GM23338 (cell line): ENCODE data around the gene TEX36. TPM values are rescaled to one million over a fixed set of nuclear protein-coding genes. Genes with fewer than 3 reads are reported as not detected.

ENCODE experiments used
- ATAC-seq: fragments of 200-7000 bp; cut with Tn5 transposase; 3 replicates; pipeline ENCODE4 v1.9.1; 2020
- DNase-seq: peaks from one replicate; pipeline ENCODE4 v3.0.0-alpha.2; 2015; ENCODE audit warnings: low spot score
- H2AFZ ChIP-seq: fragments of 200-600 bp; sonication (generic); 2 replicates; pipeline ENCODE4 v1.8.0; 2016; ENCODE audit warnings: antibody characterized with exemption, mild to moderate bottlenecking, moderate library complexity
- H3F3A ChIP-seq: fragments of 200-600 bp; sonication (generic); replicated peaks from 2 replicates; pipeline ENCODE4 v1.8.0; 2017; ENCODE audit warnings: antibody characterized with exemption, mixed run types, low read depth
- H3K27ac ChIP-seq: fragments of 200-600 bp; sonication (generic); 2 replicates; pipeline ENCODE4 v1.6.1; 2016; ENCODE audit warnings: low read depth
- H3K27me3 ChIP-seq: fragments of 200-600 bp; sonication (generic); 2 replicates; pipeline ENCODE4 v1.8.0; 2016; ENCODE audit warnings: mild to moderate bottlenecking, mixed run types, moderate library complexity; ENCODE audit not compliant: insufficient read depth
- H3K36me3 ChIP-seq: fragments of 200-600 bp; sonication (generic); 2 replicates; pipeline ENCODE4 v1.8.0; 2016; ENCODE audit warnings: mild to moderate bottlenecking; ENCODE audit not compliant: insufficient read depth
- H3K4me1 ChIP-seq: fragments of 200-600 bp; sonication (generic); 2 replicates; pipeline ENCODE4 v1.8.0; 2016; ENCODE audit warnings: mild to moderate bottlenecking, moderate library complexity; ENCODE audit not compliant: insufficient read depth
- H3K4me2 ChIP-seq: fragments of 200-600 bp; sonication (generic); 2 replicates; pipeline ENCODE4 v1.7.1; 2017; ENCODE audit warnings: mixed run types
- H3K4me3 ChIP-seq: fragments of 200-600 bp; sonication (generic); 2 replicates; pipeline ENCODE4 v1.6.1; 2016; ENCODE audit warnings: mixed run types
- H3K79me2 ChIP-seq: fragments of 200-600 bp; sonication (generic); replicated peaks from 2 replicates; pipeline ENCODE4 v1.8.0; 2017; ENCODE audit warnings: mild to moderate bottlenecking; ENCODE audit not compliant: insufficient read depth
- H3K9me2 ChIP-seq: fragments of 200-600 bp; sonication (generic); 2 replicates; pipeline ENCODE4 v1.8.0; 2017; ENCODE audit not compliant: insufficient read depth
- H4K20me1 ChIP-seq: fragments of 200-600 bp; sonication (generic); replicated peaks from 2 replicates; pipeline ENCODE4 v1.8.0; 2017; ENCODE audit warnings: mild to moderate bottlenecking; ENCODE audit not compliant: insufficient read depth
- H3K27ac Mint-ChIP-seq: 2 replicates; pipeline ENCODE4 v1.8.0; 2020; ENCODE audit warnings: inconsistent platforms, mild to moderate bottlenecking, moderate library complexity, mixed read lengths
- H3K27me3 Mint-ChIP-seq: 3 replicates; pipeline ENCODE4 v1.8.0; 2022; ENCODE audit warnings: low read depth, mild to moderate bottlenecking, moderate library complexity, mixed read lengths, inconsistent platforms; ENCODE audit not compliant: insufficient read depth, poor library complexity
- H3K36me3 Mint-ChIP-seq: 3 replicates; pipeline ENCODE4 v1.8.0; 2021; ENCODE audit warnings: low read depth, mild to moderate bottlenecking, inconsistent platforms, moderate library complexity, mixed read lengths
- H3K4me1 Mint-ChIP-seq: 3 replicates; pipeline ENCODE4 v1.8.0; 2020; ENCODE audit warnings: mild to moderate bottlenecking, inconsistent platforms, mixed read lengths
- H3K4me3 Mint-ChIP-seq: 3 replicates; pipeline ENCODE4 v1.8.0; 2021; ENCODE audit warnings: moderate library complexity, mild to moderate bottlenecking, inconsistent platforms, mixed read lengths
- H3K9me3 Mint-ChIP-seq: 3 replicates; pipeline ENCODE4 v1.8.0; 2020; ENCODE audit warnings: moderate library complexity, mild to moderate bottlenecking, inconsistent platforms, mixed read lengths
- CREB1 ChIP-seq: fragments of 250-450 bp; sonication (Bioruptor Pico); IDR thresholded peaks from 2 replicates; pipeline ENCODE4 v1.5.0; 2020; ENCODE audit warnings: low read depth, mild to moderate bottlenecking, moderate library complexity
- EZH2 ChIP-seq: fragments of 200-600 bp; sonication (generic); IDR thresholded peaks from one replicate; pipeline ENCODE4 v1.8.0; 2017; ENCODE audit warnings: antibody characterized with exemption, mild to moderate bottlenecking, low read depth; ENCODE audit not compliant: unreplicated experiment
- EZH2phosphoT487 ChIP-seq: fragments of 200-600 bp; sonication (generic); IDR thresholded peaks from one replicate; pipeline ENCODE4 v1.8.1; 2018; ENCODE audit warnings: antibody characterized with exemption; ENCODE audit not compliant: unreplicated experiment
- JUNB ChIP-seq: IDR thresholded peaks from one replicate; pipeline ENCODE4 v1.6.1; 2016; ENCODE audit warnings: antibody characterized with exemption; ENCODE audit not compliant: unreplicated experiment
- NANOG ChIP-seq: IDR thresholded peaks from 2 replicates; pipeline ENCODE4 v1.6.1; 2016; ENCODE audit warnings: antibody characterized with exemption, borderline replicate concordance
- POLR2AphosphoS5 ChIP-seq: IDR thresholded peaks from 2 replicates; pipeline ENCODE4 v1.6.1; 2016; ENCODE audit warnings: antibody characterized with exemption, low read depth
- STAT1 ChIP-seq: IDR thresholded peaks from one replicate; pipeline ENCODE4 v1.6.1; 2016; ENCODE audit warnings: antibody characterized with exemption; ENCODE audit not compliant: unreplicated experiment
- ZNF114 ChIP-seq: fragments of 250-450 bp; sonication (Bioruptor Pico); IDR thresholded peaks from 2 replicates; pipeline ENCODE4 v1.5.0; 2020; ENCODE audit warnings: mild to moderate bottlenecking, moderate library complexity
- ZNF331 ChIP-seq: fragments of 250-450 bp; sonication (Bioruptor Pico); IDR thresholded peaks from 2 replicates; pipeline ENCODE4 v1.5.0; 2020; ENCODE audit warnings: low read depth, mild to moderate bottlenecking, moderate library complexity
- polyA plus RNA-seq: library from polyadenylated mRNA; unstranded; fragments of >200 nt; fragmentation: Nextera tagmentation; extraction: Ambion mirVana; gene quantifications from 2 replicates; pipeline ENCODE4 v1.2.1, GENCODE V29; 2016
- total RNA-seq: library from RNA; depleted of rRNA; stranded (reverse); fragments of >200 nt; shearing (Covaris generic); gene quantifications from 2 replicates; pipeline ENCODE4 v1.2.3, GENCODE V29; 2014
- TF ChIP-seq, protein P1 (sequence below): fragments of 250-450 bp; sonication (Bioruptor Pico); IDR thresholded peaks from 2 replicates; pipeline ENCODE4 v1.5.0; 2020; ENCODE audit warnings: mild to moderate bottlenecking, moderate library complexity
- TF ChIP-seq, protein P2 (sequence below): IDR thresholded peaks from 2 replicates; pipeline ENCODE4 v1.6.1; 2016; ENCODE audit warnings: antibody characterized with exemption
- TF ChIP-seq, protein P3 (sequence below), 2 experiments: fragments of 200-600 bp in 1 of 2; sonication (generic) in 1 of 2; conservative IDR thresholded peaks; 2 replicates each; pipeline versions ENCODE4 v1.5.1 to v1.6.1; 2016 to 2017; ENCODE audit warnings: antibody characterized with exemption in 2 of 2, low read depth in 2 of 2, mild to moderate bottlenecking in 2 of 2, moderate library complexity in 1 of 2
- TF ChIP-seq, protein P4 (sequence below): IDR thresholded peaks from one replicate; pipeline ENCODE4 v1.6.1; 2018; ENCODE audit warnings: antibody characterized with exemption; ENCODE audit not compliant: unreplicated experiment

TEX36 gene
- total and polyA plus RNA-seq, 2 experiments from 2014 or later = not detected

DNA sequence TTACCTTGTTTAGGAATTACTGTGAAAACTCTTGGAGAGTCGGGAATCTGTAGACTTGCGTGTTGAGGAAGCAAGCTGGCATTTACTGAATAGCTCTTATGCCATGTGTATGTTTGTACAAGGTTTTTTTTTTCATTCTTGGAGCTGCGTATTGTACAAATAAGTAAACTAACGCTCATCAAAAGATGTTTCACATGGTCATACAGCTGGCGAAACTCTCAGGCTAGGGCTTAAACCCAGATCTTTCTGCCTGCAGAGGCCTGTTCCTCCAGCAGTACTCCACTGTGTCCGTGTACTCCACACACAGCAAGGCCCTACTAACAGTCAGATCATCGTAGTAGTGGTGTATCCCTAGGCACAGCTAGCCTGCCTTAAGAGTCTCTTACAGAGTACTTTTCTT lies 44.0 kb upstream of the TEX36 start:
- no peaks in the 10 kb centered on the region for H3K9me3 Mint-ChIP-seq

More for the DNA sequence above, 44.0 kb upstream of the TEX36 start:
- H3K9me2 ChIP-seq = no peaks in the 10 kb centered on the region
- no peaks in the 10 kb centered on the region for H3K27me3 ChIP-seq
- H3K36me3 ChIP-seq = peaks cover 86% of the 10 kb centered on the region
- Mint-ChIP-seq H3K4me3 (no peak overlapping the region), H3K27ac (no peak overlapping the region), H3K4me1 (no peaks in the 10 kb centered on the region), H3K36me3 (peaks cover 84% of the 10 kb centered on the region), H3K27me3 (no peaks in the 10 kb centered on the region)
- DNase-seq (no peak), ATAC-seq (no peak)
- H3K4me3 ChIP-seq = no peak overlapping the region
- H3K79me2 ChIP-seq = peaks cover 9% of the 10 kb centered on the region; the same call in 1 of the 2 replicates
- no peak overlapping the region for H2AFZ ChIP-seq
- H3K4me2 ChIP-seq = no peak overlapping the region
- H4K20me1 ChIP-seq = 0 out of 2 replicates have a peak, but pooled peaks cover 4% of the 10 kb centered on the region
- H3F3A ChIP-seq = no peaks in the 10 kb centered on the region
- TF ChIP-seq EZH2phosphoT487 = no peak
- TF ChIP-seq JUNB = no peak
- TF ChIP-seq NANOG = no peak
- TF ChIP-seq, protein P1, sequence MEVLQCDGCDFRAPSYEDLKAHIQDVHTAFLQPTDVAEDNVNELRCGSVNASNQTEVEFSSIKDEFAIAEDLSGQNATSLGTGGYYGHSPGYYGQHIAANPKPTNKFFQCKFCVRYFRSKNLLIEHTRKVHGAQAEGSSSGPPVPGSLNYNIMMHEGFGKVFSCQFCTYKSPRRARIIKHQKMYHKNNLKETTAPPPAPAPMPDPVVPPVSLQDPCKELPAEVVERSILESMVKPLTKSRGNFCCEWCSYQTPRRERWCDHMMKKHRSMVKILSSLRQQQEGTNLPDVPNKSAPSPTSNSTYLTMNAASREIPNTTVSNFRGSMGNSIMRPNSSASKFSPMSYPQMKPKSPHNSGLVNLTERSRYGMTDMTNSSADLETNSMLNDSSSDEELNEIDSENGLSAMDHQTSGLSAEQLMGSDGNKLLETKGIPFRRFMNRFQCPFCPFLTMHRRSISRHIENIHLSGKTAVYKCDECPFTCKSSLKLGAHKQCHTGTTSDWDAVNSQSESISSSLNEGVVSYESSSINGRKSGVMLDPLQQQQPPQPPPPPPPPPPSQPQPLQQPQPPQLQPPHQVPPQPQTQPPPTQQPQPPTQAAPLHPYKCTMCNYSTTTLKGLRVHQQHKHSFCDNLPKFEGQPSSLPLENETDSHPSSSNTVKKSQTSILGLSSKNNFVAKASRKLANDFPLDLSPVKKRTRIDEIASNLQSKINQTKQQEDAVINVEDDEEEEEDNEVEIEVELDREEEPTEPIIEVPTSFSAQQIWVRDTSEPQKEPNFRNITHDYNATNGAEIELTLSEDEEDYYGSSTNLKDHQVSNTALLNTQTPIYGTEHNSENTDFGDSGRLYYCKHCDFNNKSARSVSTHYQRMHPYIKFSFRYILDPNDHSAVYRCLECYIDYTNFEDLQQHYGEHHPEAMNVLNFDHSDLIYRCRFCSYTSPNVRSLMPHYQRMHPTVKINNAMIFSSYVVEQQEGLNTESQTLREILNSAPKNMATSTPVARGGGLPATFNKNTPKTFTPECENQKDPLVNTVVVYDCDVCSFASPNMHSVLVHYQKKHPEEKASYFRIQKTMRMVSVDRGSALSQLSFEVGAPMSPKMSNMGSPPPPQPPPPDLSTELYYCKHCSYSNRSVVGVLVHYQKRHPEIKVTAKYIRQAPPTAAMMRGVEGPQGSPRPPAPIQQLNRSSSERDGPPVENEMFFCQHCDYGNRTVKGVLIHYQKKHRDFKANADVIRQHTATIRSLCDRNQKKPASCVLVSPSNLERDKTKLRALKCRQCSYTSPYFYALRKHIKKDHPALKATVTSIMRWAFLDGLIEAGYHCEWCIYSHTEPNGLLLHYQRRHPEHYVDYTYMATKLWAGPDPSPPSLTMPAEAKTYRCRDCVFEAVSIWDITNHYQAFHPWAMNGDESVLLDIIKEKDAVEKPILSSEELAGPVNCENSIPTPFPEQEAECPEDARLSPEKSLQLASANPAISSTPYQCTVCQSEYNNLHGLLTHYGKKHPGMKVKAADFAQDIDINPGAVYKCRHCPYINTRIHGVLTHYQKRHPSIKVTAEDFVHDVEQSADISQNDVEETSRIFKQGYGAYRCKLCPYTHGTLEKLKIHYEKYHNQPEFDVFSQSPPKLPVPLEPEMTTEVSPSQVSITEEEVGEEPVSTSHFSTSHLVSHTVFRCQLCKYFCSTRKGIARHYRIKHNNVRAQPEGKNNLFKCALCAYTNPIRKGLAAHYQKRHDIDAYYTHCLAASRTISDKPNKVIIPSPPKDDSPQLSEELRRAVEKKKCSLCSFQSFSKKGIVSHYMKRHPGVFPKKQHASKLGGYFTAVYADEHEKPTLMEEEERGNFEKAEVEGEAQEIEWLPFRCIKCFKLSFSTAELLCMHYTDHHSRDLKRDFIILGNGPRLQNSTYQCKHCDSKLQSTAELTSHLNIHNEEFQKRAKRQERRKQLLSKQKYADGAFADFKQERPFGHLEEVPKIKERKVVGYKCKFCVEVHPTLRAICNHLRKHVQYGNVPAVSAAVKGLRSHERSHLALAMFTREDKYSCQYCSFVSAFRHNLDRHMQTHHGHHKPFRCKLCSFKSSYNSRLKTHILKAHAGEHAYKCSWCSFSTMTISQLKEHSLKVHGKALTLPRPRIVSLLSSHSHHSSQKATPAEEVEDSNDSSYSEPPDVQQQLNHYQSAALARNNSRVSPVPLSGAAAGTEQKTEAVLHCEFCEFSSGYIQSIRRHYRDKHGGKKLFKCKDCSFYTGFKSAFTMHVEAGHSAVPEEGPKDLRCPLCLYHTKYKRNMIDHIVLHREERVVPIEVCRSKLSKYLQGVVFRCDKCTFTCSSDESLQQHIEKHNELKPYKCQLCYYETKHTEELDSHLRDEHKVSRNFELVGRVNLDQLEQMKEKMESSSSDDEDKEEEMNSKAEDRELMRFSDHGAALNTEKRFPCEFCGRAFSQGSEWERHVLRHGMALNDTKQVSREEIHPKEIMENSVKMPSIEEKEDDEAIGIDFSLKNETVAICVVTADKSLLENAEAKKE (CRISPR knock-in tag) = no peak
- no peak for TF ChIP-seq ZNF331 (CRISPR knock-in tag)
- TF ChIP-seq STAT1 = no peak
- TF ChIP-seq, protein P2, sequence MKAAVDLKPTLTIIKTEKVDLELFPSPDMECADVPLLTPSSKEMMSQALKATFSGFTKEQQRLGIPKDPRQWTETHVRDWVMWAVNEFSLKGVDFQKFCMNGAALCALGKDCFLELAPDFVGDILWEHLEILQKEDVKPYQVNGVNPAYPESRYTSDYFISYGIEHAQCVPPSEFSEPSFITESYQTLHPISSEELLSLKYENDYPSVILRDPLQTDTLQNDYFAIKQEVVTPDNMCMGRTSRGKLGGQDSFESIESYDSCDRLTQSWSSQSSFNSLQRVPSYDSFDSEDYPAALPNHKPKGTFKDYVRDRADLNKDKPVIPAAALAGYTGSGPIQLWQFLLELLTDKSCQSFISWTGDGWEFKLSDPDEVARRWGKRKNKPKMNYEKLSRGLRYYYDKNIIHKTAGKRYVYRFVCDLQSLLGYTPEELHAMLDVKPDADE = no peak
- TF ChIP-seq, protein P3, sequence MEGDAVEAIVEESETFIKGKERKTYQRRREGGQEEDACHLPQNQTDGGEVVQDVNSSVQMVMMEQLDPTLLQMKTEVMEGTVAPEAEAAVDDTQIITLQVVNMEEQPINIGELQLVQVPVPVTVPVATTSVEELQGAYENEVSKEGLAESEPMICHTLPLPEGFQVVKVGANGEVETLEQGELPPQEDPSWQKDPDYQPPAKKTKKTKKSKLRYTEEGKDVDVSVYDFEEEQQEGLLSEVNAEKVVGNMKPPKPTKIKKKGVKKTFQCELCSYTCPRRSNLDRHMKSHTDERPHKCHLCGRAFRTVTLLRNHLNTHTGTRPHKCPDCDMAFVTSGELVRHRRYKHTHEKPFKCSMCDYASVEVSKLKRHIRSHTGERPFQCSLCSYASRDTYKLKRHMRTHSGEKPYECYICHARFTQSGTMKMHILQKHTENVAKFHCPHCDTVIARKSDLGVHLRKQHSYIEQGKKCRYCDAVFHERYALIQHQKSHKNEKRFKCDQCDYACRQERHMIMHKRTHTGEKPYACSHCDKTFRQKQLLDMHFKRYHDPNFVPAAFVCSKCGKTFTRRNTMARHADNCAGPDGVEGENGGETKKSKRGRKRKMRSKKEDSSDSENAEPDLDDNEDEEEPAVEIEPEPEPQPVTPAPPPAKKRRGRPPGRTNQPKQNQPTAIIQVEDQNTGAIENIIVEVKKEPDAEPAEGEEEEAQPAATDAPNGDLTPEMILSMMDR (conservative IDR thresholded peaks at IDR 0.05; ENCODE audit: low read depth in 2 of 2) = no peak
- TF ChIP-seq POLR2AphosphoS5 = no peak
- TF ChIP-seq EZH2 = no peak
- TF ChIP-seq, protein P4, sequence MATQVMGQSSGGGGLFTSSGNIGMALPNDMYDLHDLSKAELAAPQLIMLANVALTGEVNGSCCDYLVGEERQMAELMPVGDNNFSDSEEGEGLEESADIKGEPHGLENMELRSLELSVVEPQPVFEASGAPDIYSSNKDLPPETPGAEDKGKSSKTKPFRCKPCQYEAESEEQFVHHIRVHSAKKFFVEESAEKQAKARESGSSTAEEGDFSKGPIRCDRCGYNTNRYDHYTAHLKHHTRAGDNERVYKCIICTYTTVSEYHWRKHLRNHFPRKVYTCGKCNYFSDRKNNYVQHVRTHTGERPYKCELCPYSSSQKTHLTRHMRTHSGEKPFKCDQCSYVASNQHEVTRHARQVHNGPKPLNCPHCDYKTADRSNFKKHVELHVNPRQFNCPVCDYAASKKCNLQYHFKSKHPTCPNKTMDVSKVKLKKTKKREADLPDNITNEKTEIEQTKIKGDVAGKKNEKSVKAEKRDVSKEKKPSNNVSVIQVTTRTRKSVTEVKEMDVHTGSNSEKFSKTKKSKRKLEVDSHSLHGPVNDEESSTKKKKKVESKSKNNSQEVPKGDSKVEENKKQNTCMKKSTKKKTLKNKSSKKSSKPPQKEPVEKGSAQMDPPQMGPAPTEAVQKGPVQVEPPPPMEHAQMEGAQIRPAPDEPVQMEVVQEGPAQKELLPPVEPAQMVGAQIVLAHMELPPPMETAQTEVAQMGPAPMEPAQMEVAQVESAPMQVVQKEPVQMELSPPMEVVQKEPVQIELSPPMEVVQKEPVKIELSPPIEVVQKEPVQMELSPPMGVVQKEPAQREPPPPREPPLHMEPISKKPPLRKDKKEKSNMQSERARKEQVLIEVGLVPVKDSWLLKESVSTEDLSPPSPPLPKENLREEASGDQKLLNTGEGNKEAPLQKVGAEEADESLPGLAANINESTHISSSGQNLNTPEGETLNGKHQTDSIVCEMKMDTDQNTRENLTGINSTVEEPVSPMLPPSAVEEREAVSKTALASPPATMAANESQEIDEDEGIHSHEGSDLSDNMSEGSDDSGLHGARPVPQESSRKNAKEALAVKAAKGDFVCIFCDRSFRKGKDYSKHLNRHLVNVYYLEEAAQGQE = no peak
- no peak for TF ChIP-seq CREB1 (CRISPR knock-in tag)
- no peak for TF ChIP-seq ZNF114 (CRISPR knock-in tag)
- H3K4me1 ChIP-seq = no peaks in the 10 kb centered on the region
- H3K27ac ChIP-seq = no peak overlapping the region
